Rectal smooth muscle tissue (tissue), 1 donor: ENCODE results near the gene OLFML2B.

ENCODE experiments used
- H3K27ac ChIP-seq: one replicate; pipeline ENCODE4 v1.7.0; 2013; ENCODE audit warnings: low read depth, low read length, inconsistent platforms
- H3K27me3 ChIP-seq: one replicate; pipeline ENCODE4 v1.7.0; 2013; ENCODE audit warnings: low read length; ENCODE audit not compliant: control insufficient read depth, insufficient read depth
- H3K36me3 ChIP-seq: one replicate; pipeline ENCODE4 v1.7.0; 2013; ENCODE audit warnings: low read length; ENCODE audit not compliant: control insufficient read depth, insufficient read depth
- H3K4me1 ChIP-seq: one replicate; pipeline ENCODE4 v1.7.0; 2013; ENCODE audit warnings: low read length; ENCODE audit not compliant: control insufficient read depth, insufficient read depth
- H3K4me3 ChIP-seq: one replicate; pipeline ENCODE4 v1.7.0; 2013; ENCODE audit warnings: low read length
- H3K9ac ChIP-seq: one replicate; pipeline ENCODE4 v1.7.0; 2013; ENCODE audit warnings: low read length

Gene OLFML2B

DNA sequence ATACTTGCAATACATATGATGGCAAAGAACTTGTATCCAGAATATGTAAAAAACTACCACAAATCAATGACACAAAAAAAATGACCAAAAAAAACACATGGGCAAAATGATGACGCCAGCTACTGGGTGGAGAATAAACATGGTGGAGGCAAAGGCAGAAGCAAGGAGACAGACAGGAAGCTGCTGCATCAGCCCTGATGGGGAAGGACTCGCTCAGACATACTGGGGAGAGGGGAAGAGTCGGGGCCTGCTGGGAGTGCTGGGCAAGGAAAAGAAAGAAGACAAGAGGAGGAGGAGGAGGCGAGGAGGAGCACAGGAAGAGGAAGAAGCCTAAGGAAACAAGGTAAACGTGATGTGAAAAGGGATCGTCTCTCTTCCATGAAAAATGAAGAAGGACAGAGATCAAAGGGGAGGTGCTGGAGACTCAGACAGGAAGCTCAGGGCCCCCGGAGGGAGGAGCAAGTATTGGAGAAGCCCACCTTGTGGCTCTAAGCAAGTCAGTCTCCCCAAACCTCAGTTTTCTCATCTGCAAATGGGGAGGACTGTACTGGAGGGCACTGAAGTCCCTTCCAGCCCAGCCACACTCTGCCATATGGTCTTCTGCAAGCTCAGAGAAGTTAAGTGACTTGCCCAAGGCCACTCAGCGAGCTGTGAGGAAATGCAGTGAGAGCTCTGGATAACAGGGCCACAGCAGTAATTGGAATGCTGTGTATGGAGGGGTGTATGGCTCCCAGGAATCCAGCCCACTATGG is 24.2 kb downstream of the OLFML2B start:
- no peak overlapping the region for H3K9ac ChIP-seq
- H3K4me3 ChIP-seq = no peak overlapping the region
- H3K36me3 ChIP-seq = peaks cover 11% of the 10 kb centered on the region
- H3K27ac ChIP-seq = no peak overlapping the region
- no peaks in the 10 kb centered on the region for H3K27me3 ChIP-seq
- H3K4me1 ChIP-seq = peaks cover 2% of the 10 kb centered on the region

DNA sequence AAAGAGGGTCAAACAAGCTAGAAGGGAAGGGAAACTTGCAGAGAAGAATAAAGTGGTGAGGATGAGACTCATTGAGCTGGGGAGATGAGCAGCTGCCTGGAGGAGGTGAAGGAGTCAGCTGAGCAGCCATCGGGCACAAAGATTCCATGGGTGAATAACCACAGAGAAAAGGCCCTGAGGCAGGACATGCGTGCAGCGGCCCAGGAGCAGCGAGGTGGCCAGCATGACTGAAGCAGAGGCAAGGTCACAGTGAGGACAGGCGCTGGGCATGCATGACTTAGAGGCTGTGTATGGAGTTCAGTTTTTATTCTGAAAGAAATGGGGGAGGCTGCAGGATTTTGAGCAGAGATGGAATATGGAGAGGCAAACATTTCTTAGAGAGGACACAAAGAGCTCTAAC is 24.9 kb downstream of the OLFML2B start:
- H3K27ac ChIP-seq = no peak overlapping the region
- peaks cover 3% of the 10 kb centered on the region for H3K4me1 ChIP-seq
- H3K9ac ChIP-seq = no peak overlapping the region
- H3K4me3 ChIP-seq = no peak overlapping the region
- H3K27me3 ChIP-seq = no peaks in the 10 kb centered on the region
- peaks cover 11% of the 10 kb centered on the region for H3K36me3 ChIP-seq

DNA sequence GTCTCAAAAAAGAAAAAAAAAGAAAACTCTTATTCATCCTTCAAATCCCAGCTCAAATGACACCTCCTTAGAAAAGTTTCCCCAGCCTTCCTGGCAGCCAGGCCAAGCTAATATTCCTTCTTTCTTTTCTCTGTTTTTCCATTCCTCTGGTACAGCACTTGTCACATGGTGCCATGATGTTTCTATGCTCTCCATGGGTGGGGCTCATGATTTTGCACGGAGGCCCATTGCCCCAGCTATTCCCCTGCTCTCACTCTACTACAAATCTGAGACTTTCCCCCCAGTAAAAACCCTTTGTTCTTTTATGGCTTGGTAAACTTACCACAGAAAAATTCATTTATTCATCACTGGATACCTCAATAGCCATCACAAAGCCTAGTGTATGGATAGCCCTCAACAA is 26.5 kb downstream of the OLFML2B start:
- H3K27ac ChIP-seq = no peak overlapping the region
- H3K27me3 ChIP-seq = no peaks in the 10 kb centered on the region
- H3K4me1 ChIP-seq = peaks cover 3% of the 10 kb centered on the region
- H3K9ac ChIP-seq = no peak overlapping the region
- H3K36me3 ChIP-seq = peaks cover 13% of the 10 kb centered on the region
- no peak overlapping the region for H3K4me3 ChIP-seq

DNA sequence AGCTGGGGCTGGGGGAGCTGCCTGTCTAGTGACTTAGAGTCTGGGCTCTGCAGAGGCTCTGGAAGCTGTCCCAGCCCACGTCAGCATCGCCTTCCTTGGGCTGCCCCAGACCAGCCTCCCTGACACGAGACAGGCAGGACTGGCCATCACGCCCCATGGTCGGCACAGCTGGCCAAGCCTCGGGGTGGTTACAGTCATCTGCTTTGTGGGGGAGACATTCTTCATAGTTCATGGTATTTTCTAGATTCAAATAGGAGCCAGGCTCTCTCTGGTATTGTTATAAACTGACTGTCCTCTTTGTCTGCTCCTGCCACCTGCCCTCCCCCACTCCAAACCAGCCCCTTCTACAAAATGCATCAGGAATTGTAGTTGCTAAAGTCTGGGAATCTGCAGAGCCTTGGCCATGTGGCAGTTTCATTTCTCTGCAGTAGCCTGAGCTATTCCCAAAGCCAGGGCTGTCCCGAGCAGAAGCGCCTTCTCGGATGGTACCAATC is 29.4 kb downstream of the OLFML2B start:
- peaks cover 3% of the 10 kb centered on the region for H3K4me1 ChIP-seq
- peaks cover 9% of the 10 kb centered on the region for H3K36me3 ChIP-seq
- H3K9ac ChIP-seq = no peak overlapping the region
- peak overlapping the region; percentile 35 for H3K4me3 ChIP-seq
- no peaks in the 10 kb centered on the region for H3K27me3 ChIP-seq
- H3K27ac ChIP-seq = peak overlapping the region; percentile 15

DNA sequence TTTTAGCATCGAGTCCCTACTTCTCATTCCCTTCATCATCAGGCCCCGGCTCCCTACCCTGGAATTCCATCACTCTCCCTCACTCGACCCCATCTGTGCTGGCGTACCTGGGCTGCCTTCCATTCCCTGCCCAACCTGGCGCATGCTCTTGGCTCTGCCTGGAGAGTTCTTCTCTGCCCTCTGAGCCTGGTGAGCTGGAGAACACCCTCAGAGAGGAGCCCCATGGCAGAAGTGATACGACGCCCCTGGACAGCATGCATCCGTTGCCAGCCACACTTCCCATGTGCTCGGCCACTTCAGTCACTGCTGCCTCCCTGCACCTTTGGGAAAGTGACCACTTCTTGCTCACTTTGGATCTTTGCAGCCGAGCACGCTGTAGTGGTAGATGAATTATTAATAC is 30.1 kb downstream of the OLFML2B start:
- H3K36me3 ChIP-seq = peaks cover 9% of the 10 kb centered on the region
- H3K4me3 ChIP-seq = no peak overlapping the region
- H3K9ac ChIP-seq = no peak overlapping the region
- H3K4me1 ChIP-seq = peaks cover 6% of the 10 kb centered on the region
- no peaks in the 10 kb centered on the region for H3K27me3 ChIP-seq
- H3K27ac ChIP-seq = no peak overlapping the region

DNA sequence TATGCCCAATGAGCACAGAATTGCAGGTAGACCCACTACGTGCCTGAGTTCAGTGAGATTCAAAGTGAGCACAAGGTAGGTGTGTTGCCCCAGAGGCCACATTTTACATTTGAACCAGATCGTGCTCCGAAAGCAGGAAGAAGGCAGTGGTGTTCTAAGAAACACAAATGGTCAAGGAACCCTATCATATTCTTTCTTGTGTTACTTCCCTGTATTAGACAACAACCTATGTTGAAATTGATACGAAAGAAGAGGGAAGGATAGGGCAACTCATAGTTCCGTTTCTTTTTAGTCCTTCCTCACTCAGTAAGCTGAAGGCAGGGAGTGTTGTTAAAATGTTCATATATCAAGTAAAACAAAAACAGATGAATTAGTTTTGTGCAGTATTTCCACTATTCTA is 33.9 kb downstream of the OLFML2B start:
- Histone ChIP-seq H3K4me1 (peaks cover 34% of the 10 kb centered on the region), H3K27me3 (peaks cover 1% of the 10 kb centered on the region), H3K36me3 (peaks cover 2% of the 10 kb centered on the region), H3K4me3 (no peak overlapping the region), H3K9ac (no peak overlapping the region), H3K27ac (no peak overlapping the region)

- peaks cover 2% of the 10 kb centered on the region for H3K36me3 ChIP-seq
- H3K27me3 ChIP-seq = peaks cover 1% of the 10 kb centered on the region
- no peak overlapping the region for H3K4me3 ChIP-seq
- H3K4me1 ChIP-seq = peaks cover 30% of the 10 kb centered on the region
- peak overlapping the region; percentile 86 for H3K27ac ChIP-seq
- H3K9ac ChIP-seq = no peak overlapping the region
Measured at GRCh38 chr1:161989108-161989507, 34.6 kb downstream of the OLFML2B start.

DNA sequence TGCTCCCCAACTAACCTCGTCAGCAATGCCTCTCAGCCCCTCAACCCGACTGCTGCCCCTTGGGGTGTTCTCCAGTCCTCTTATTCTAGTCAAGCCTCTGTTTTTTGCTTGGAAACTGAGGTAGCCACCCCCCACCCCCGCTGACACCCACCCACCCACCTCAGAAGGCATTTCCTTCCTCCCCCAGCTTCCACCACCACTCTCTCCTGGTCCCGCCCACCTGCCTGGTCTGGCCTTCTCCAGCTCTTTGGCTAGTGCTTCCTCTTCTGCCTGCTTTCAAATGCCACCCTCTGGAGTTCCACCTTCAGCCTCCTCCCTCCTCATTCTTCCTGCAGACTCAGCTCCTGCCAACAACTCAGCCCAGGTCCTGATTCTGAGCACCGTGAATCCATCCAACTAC is 35.3 kb downstream of the OLFML2B start:
- Histone ChIP-seq H3K9ac (no peak overlapping the region), H3K36me3 (peaks cover 3% of the 10 kb centered on the region), H3K4me1 (peaks cover 30% of the 10 kb centered on the region), H3K27me3 (peaks cover 1% of the 10 kb centered on the region), H3K27ac (peak overlapping the region; percentile 86), H3K4me3 (no peak overlapping the region)

- H3K4me3 ChIP-seq = no peak overlapping the region
- H3K27me3 ChIP-seq = peaks cover 1% of the 10 kb centered on the region
- H3K36me3 ChIP-seq = peaks cover 2% of the 10 kb centered on the region
- H3K4me1 ChIP-seq = peaks cover 30% of the 10 kb centered on the region
- peak overlapping the region; percentile 86 for H3K27ac ChIP-seq
- no peak overlapping the region for H3K9ac ChIP-seq
Measured at GRCh38 chr1:161987872-161988271, 35.8 kb downstream of the OLFML2B start.

DNA sequence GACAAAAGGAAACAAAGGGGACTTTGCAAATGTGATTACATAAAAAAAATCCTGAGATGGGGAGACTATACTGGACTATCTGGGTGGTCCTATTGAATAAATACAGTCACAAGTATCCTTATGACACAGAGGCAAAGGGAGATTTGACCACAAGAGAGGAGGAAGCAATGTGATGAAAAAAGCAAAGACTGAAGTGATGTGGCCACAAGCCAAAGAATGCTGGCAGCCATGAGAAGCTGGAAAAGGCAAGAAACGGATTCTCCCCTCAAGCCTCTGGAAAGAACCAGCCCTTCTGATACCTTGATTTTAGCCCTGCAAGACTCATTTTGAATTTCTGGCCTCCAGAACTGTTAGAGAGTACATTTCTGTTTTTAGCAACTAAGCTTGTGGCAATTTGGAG is 36.4 kb downstream of the OLFML2B start:
- H3K27me3 ChIP-seq = peaks cover 1% of the 10 kb centered on the region
- peaks cover 2% of the 10 kb centered on the region for H3K36me3 ChIP-seq
- H3K4me1 ChIP-seq = peaks cover 30% of the 10 kb centered on the region
- H3K9ac ChIP-seq = no peak overlapping the region
- H3K4me3 ChIP-seq = no peak overlapping the region
- peak overlapping the region; percentile 86 for H3K27ac ChIP-seq

DNA sequence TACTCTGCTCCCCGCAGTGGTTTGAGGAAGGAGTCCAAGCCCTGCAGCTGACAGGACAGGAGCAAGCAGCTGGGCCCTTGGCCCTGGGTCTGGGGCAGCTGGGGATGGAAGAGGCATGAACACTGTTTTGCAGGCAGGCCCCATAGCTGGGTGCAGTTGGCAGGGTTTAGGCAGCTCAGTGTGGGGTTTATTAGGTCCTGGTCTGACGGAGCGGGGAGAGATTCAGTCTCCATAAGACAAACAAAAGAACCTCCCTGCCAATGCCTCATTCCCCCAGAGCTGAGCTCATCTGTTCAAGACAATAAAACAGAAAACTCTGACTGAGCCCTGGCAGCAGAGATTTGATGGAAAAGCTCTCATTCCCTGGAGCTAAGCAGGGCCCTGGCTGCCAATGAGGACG is 37.3 kb downstream of the OLFML2B start:
- H3K4me3 ChIP-seq = no peak overlapping the region
- peak overlapping the region; percentile 86 for H3K27ac ChIP-seq
- H3K27me3 ChIP-seq = peaks cover 1% of the 10 kb centered on the region
- peaks cover 2% of the 10 kb centered on the region for H3K36me3 ChIP-seq
- H3K4me1 ChIP-seq = peaks cover 30% of the 10 kb centered on the region
- H3K9ac ChIP-seq = no peak overlapping the region

- Histone ChIP-seq H3K27me3 (peaks cover 1% of the 10 kb centered on the region), H3K27ac (peak overlapping the region; percentile 51), H3K4me1 (peaks cover 30% of the 10 kb centered on the region), H3K4me3 (no peak overlapping the region), H3K9ac (no peak overlapping the region), H3K36me3 (peaks cover 2% of the 10 kb centered on the region)
Measured at GRCh38 chr1:161985301-161985822, 38.3 kb downstream of the OLFML2B start.

GRCh38 chr1:161983725-161984124 is 39.9 kb downstream of the OLFML2B start:
- Histone ChIP-seq H3K27ac (no peak overlapping the region), H3K36me3 (peaks cover 2% of the 10 kb centered on the region), H3K27me3 (peaks cover 1% of the 10 kb centered on the region), H3K4me1 (peaks cover 29% of the 10 kb centered on the region), H3K9ac (no peak overlapping the region), H3K4me3 (no peak overlapping the region)
